ENCODE results near the gene TACR1.

DNA sequence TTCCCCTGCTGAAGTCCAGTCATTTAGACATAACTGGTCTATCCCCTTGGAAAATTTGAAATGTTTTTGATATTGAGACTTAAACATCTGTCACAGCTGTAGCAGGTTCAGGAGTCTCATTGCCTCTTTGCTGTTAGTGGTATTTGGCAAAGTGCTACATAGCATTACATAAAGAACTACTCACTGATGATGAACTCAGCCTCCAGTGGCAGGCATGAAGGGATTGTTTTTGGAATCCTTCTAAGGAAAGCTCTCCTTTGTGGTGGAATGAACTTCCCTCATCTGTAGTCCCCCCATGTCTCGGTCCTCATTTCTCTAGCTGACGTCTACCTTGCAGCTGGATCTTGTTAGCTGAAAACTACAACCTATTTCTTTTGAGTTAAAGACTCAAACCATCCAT, 111.6 kb downstream of the TACR1 start:
- TF ChIP-seq, protein P1, sequence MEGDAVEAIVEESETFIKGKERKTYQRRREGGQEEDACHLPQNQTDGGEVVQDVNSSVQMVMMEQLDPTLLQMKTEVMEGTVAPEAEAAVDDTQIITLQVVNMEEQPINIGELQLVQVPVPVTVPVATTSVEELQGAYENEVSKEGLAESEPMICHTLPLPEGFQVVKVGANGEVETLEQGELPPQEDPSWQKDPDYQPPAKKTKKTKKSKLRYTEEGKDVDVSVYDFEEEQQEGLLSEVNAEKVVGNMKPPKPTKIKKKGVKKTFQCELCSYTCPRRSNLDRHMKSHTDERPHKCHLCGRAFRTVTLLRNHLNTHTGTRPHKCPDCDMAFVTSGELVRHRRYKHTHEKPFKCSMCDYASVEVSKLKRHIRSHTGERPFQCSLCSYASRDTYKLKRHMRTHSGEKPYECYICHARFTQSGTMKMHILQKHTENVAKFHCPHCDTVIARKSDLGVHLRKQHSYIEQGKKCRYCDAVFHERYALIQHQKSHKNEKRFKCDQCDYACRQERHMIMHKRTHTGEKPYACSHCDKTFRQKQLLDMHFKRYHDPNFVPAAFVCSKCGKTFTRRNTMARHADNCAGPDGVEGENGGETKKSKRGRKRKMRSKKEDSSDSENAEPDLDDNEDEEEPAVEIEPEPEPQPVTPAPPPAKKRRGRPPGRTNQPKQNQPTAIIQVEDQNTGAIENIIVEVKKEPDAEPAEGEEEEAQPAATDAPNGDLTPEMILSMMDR (IDR thresholded peaks at IDR 0.05), result no peak
- TF ChIP-seq POLR2AphosphoS5 (IDR thresholded peaks at IDR 0.05), result no peak
- TF ChIP-seq POLR2A (IDR thresholded peaks at IDR 0.05), result no peak
